HepG2 (cell line): ENCODE measurements around the gene AARS2. TPM values are rescaled to one million over a fixed set of nuclear protein-coding genes. Genes with fewer than 3 reads are reported as not detected.

ENCODE experiments used
- ATAC-seq: fragments of 200-7000 bp; cut with Tn5 transposase; 3 replicates; pipeline ENCODE4 v1.9.1; 2020; ENCODE audit warnings: mild to moderate bottlenecking, moderate library complexity
- BruUV-seq: library from RNA; stranded (reverse); fragments of 400-500 nt; replicated peaks from 2 replicates; lab custom pipeline; 2021; lab: Mats Ljungman, UMichigan
- CTCF ChIA-PET: fragments of 300-600 bp; formaldehyde crosslinking; extraction: SDS; loops from one replicate; lab custom pipeline; 2021; ENCODE audit warnings: low total read pairs, inconsistent platforms, low intra/inter-chr PET ratio; lab: Yijun Ruan, JAX
- POLR2A ChIA-PET: fragments of 350-600 bp; sonication (Branson Sonifier 250); formaldehyde crosslinking; loops from one replicate; lab custom pipeline; 2020; ENCODE audit warnings: antibody characterized with exemption, inconsistent platforms; lab: Yijun Ruan, JAX
- DNase-seq: peaks from one replicate; pipeline ENCODE4 v3.0.0-alpha.2; 2015; ENCODE audit warnings: low spot score
- FAIRE-seq: peaks from 3 replicates; lab custom pipeline; 2011; peaks lifted over from hg19 to GRCh38; lab: Jason Lieb, UNC
- H2AFZ ChIP-seq: one replicate; pipeline ENCODE4 v1.6.1; 2011; ENCODE audit warnings: low read length, inconsistent platforms
- H3K27ac ChIP-seq: fragments of 300-600 bp; 3 replicates; pipeline ENCODE4 v1.8.0; 2011; ENCODE audit warnings: mixed run types, mild to moderate bottlenecking, mixed read lengths, low read length, inconsistent platforms; ENCODE audit not compliant: insufficient read depth; ENCODE audit errors: extremely low read length
- H3K27me3 ChIP-seq, 2 experiments: fragments of 200-600 bp in 1 of 2; 2 replicates in 1 of 2; 3 replicates in 1 of 2; pipeline versions ENCODE4 v1.6.0 to v1.8.0; 2011; ENCODE audit warnings: low read length in 2 of 2, mild to moderate bottlenecking in 2 of 2, moderate library complexity in 2 of 2, inconsistent platforms in 1 of 2; ENCODE audit not compliant: insufficient read depth in 2 of 2, control insufficient read depth in 1 of 2
- H3K36me3 ChIP-seq, 2 experiments: fragments of 200-600 bp in 1 of 2; replicated peaks in 1 of 2; 2 replicates in 1 of 2; 3 replicates in 1 of 2; pipeline versions ENCODE4 v1.5.1 to v1.8.0; 2011; ENCODE audit warnings: low read length in 2 of 2, inconsistent platforms in 1 of 2; ENCODE audit not compliant: insufficient read depth in 2 of 2, control insufficient read depth in 1 of 2
- H3K4me1 ChIP-seq: 2 replicates; pipeline ENCODE4 v1.5.1; 2012; ENCODE audit warnings: low read length, inconsistent platforms; ENCODE audit not compliant: insufficient read depth
- H3K4me2 ChIP-seq: 2 replicates; pipeline ENCODE4 v1.6.0; 2011; ENCODE audit warnings: low read depth, low read length, inconsistent platforms
- H3K4me3 ChIP-seq, 3 experiments: fragments of 200-600 bp in 1 of 3; sonication (generic), shearing (Covaris generic) in 1 of 3; replicated peaks in 1 of 3; 2 replicates each; pipeline ENCODE4 v1.5.1; 2011 to 2016; ENCODE audit warnings: low read length in 3 of 3, inconsistent platforms in 2 of 3, low read depth in 2 of 3, mild to moderate bottlenecking in 2 of 3, control low read depth in 1 of 3, mixed read lengths in 1 of 3; ENCODE audit not compliant: insufficient read depth in 1 of 3
- H3K79me2 ChIP-seq: one replicate; pipeline ENCODE4 v1.6.1; 2011; ENCODE audit warnings: low read length, inconsistent platforms; ENCODE audit not compliant: insufficient read depth
- H3K9ac ChIP-seq: 2 replicates; pipeline ENCODE4 v1.6.0; 2011; ENCODE audit warnings: mild to moderate bottlenecking, low read depth, low read length, inconsistent platforms; ENCODE audit not compliant: insufficient read depth
- H3K9me3 ChIP-seq: 2 replicates; pipeline ENCODE4 v1.5.1; 2012; ENCODE audit warnings: mild to moderate bottlenecking, low read length
- H4K20me1 ChIP-seq: 2 replicates; pipeline ENCODE4 v1.6.0; 2011; ENCODE audit warnings: inconsistent platforms, mild to moderate bottlenecking, low read length, moderate library complexity; ENCODE audit not compliant: insufficient read depth
- HDAC1 ChIP-seq: sonication (generic); formaldehyde crosslinking; IDR thresholded peaks from 2 replicates; pipeline ENCODE4 v1.5.1; 2020; ENCODE audit warnings: mild to moderate bottlenecking, missing genetic modification reagents
- IRF2 ChIP-seq: IDR thresholded peaks from 2 replicates; pipeline ENCODE4 v1.6.1; 2018; ENCODE audit warnings: missing genetic modification reagents, missing compliant biosample characterization
- IRX3 ChIP-seq: sonication (generic); formaldehyde crosslinking; IDR thresholded peaks from 2 replicates; pipeline ENCODE4 v1.8.1; 2023; ENCODE audit warnings: mild to moderate bottlenecking, low read depth, missing genetic modification reagents, borderline replicate concordance
- KLF15 ChIP-seq: sonication (generic); formaldehyde crosslinking; IDR thresholded peaks from 2 replicates; pipeline ENCODE4 v1.8.1; 2023; ENCODE audit warnings: borderline replicate concordance, mild to moderate bottlenecking, inconsistent platforms, missing genetic modification reagents, mixed read lengths
- MAFK ChIP-seq, 2 experiments: IDR thresholded peaks in 1 of 2; conservative IDR thresholded peaks in 1 of 2; 2 replicates each; pipeline ENCODE4 v1.6.1; 2011; ENCODE audit warnings: improper control_type of control experiment in 2 of 2, low read length in 2 of 2
- MXD4 ChIP-seq: IDR thresholded peaks from 2 replicates; pipeline ENCODE4 v1.6.1; 2016; ENCODE audit warnings: mild to moderate bottlenecking, missing biosample characterization, missing genetic modification reagents
- ZMYM3 ChIP-seq: sonication (generic); formaldehyde crosslinking; IDR thresholded peaks from 2 replicates; pipeline ENCODE4 v1.5.1; 2020; ENCODE audit warnings: mild to moderate bottlenecking, missing genetic modification reagents
- ZNF138 ChIP-seq: sonication (generic); formaldehyde crosslinking; IDR thresholded peaks from 2 replicates; pipeline ENCODE4 v1.5.0; 2020; ENCODE audit warnings: mild to moderate bottlenecking, low read depth, missing genetic modification reagents
- ZNF382 ChIP-seq: sonication (generic); formaldehyde crosslinking; IDR thresholded peaks from 2 replicates; pipeline ENCODE4 v1.5.0; 2020; ENCODE audit warnings: missing genetic modification reagents, mild to moderate bottlenecking, borderline replicate concordance
- ZNF550 ChIP-seq: sonication (generic); formaldehyde crosslinking; IDR thresholded peaks from 2 replicates; pipeline ENCODE4 v1.4.0; 2020; ENCODE audit warnings: mild to moderate bottlenecking, missing genetic modification reagents, borderline replicate concordance
- ZNF589 ChIP-seq: sonication (generic); formaldehyde crosslinking; conservative IDR thresholded peaks from 2 replicates; pipeline ENCODE4 v1.8.0; 2022; ENCODE audit warnings: mild to moderate bottlenecking, moderate library complexity, missing genetic modification reagents
- ZNF614 ChIP-seq: IDR thresholded peaks from 2 replicates; pipeline ENCODE4 v1.6.1; 2018; ENCODE audit warnings: missing biosample characterization, missing genetic modification reagents, inconsistent platforms, borderline replicate concordance
- ZNF749 ChIP-seq: sonication (generic); formaldehyde crosslinking; IDR thresholded peaks from 2 replicates; pipeline ENCODE4 v1.8.0; 2022; ENCODE audit warnings: mild to moderate bottlenecking, missing genetic modification reagents, moderate library complexity, borderline replicate concordance
- ZNF780A ChIP-seq: sonication (generic); formaldehyde crosslinking; IDR thresholded peaks from 2 replicates; pipeline ENCODE4 v1.8.0; 2022; ENCODE audit warnings: mild to moderate bottlenecking, missing genetic modification reagents, moderate library complexity
- WGBS: methylation state at CpG from one replicate; pipeline ENCODE4 v1.1.6; 2017; ENCODE audit warnings: low lambda C conversion rate; 5-methylcytosine and 5-hydroxymethylcytosine counted together
- in situ Hi-C: cut with HindIII; loops from 2 replicates; pipeline ENCODE4 v1.10.0; 2017; ENCODE audit warnings: low pct_unique_long_range_greater_than_20kb; ENCODE audit not compliant: extremely low pct_ligation_motif_present
- intact Hi-C: fragments of 100-400 bp; cut with micrococcal nuclease; formaldehyde crosslinking; loops from one replicate; pipeline ENCODE4 v1.10.0; 2022; ENCODE audit not compliant: unreplicated experiment
- polyA plus RNA-seq, 8 experiments: library from polyadenylated mRNA; depleted of rRNA in 3 of 8; stranded (reverse) in 7 of 8; unstranded in 1 of 8; fragments of >200 nt; fragmentation: Illumina TruSeq in 4 of 8; extraction: Trizol in 4 of 8; gene quantifications; 2 replicates each; pipeline versions ENCODE4 v1.2.1 to v1.2.3, GENCODE V29; 2011 to 2016; ENCODE audit warnings: low read depth in 4 of 8, missing spikeins in 1 of 8, mixed read lengths in 1 of 8; ENCODE audit not compliant: insufficient read depth in 1 of 8
- total RNA-seq, 5 experiments: library from RNA; depleted of rRNA; stranded (reverse); fragments of >200 nt; fragmentation: Illumina TruSeq; extraction: Trizol; gene quantifications; 2 replicates each; pipeline ENCODE4 v1.2.3, GENCODE V29; 2016; ENCODE audit warnings: low read depth in 1 of 5
- TF ChIP-seq, protein P1 (sequence below): IDR thresholded peaks from 2 replicates; pipeline ENCODE4 v1.6.1; 2018; ENCODE audit warnings: missing genetic modification reagents, mild to moderate bottlenecking, missing compliant biosample characterization
- TF ChIP-seq, protein P2 (sequence below): sonication (generic); formaldehyde crosslinking; IDR thresholded peaks from 2 replicates; pipeline ENCODE4 v1.5.1; 2020; ENCODE audit warnings: missing genetic modification reagents, mild to moderate bottlenecking, borderline replicate concordance

The AARS2 gene
- total and polyA plus RNA-seq, 2 of the 13 experiments (the other 11 are each of a cell fraction or from before 2014, with no cell fraction given) = 7.5 to 24.1 TPM

DNA sequence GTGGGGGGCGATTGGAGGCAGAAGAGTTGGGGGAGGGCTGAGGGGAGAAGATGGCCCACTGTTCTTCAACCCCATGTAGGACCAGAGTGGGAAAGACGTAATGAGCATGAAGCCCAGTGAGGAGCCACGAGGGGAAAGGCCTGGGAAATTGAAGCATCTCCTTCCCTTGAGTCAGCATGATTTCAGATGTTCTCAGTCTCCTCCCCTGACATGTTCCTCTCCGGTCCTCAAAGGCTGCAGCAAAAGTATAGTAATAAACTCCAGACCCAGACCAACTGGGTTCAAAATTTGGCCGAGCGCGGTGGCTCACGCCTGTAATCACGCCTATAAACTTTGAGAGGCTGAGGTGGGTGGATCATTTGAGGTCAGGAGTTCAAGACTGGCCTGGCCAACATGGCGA is 45.9 kb downstream of the AARS2 start:
- no peak for FAIRE-seq
- ATAC-seq = no peak
- H4K20me1 ChIP-seq = no peaks in the 10 kb centered on the region
- no peak for DNase-seq
- no peak overlapping the region for H2AFZ ChIP-seq
- 31% methylated on average over 10 of the region's 10 CpGs for WGBS
- peaks cover 9 to 34% of the 10 kb centered on the region in 2 experiments; a peak in 4 of 5 replicates for H3K27me3 ChIP-seq
- no peaks in the 10 kb centered on the region for H3K9me3 ChIP-seq
- ChIA-PET POLR2A (interaction anchor here (1.8 to 2.0 kb wide), 2 partner anchors 10 to 20 kb away, joined by 7 to 10 read pairs; partner anchors contain the start of genes HSP90AB1 and SLC35B2), CTCF (interaction anchor here (2.3 to 4.3 kb wide), 2 partner anchors 37 to 70 kb away, joined by 37 to 65 read pairs; no protein-coding TSS in a partner anchor)
- H3K79me2 ChIP-seq = peaks cover 18% of the 10 kb centered on the region
- intact Hi-C loops (no loop called here), in situ Hi-C loops (loop anchor here (5.0 kb wide), 1 partner anchor 45 kb away; the partner anchor contains the start of gene AARS2)
- peaks cover 38% of the 10 kb centered on the region for H3K4me1 ChIP-seq
- no peak overlapping the region for H3K9ac ChIP-seq
- H3K4me2 ChIP-seq = no peak overlapping the region
- TF ChIP-seq ZNF749 (CRISPR knock-in tag) (no peak), HDAC1 (CRISPR knock-in tag) (no peak), ZNF382 (CRISPR knock-in tag) (no peak), KLF15 (no peak), ZMYM3 (CRISPR knock-in tag) (no peak), ZNF614 (no peak), MAFK (conservative IDR thresholded peaks at IDR 0.05 in 1 of 2, IDR thresholded peaks at IDR 0.05 in 1 of 2; ENCODE audit: low read length in 2 of 2) (no peak), ZNF138 (CRISPR knock-in tag) (no peak), MXD4 (CRISPR knock-in tag) (no peak), IRF2 (CRISPR knock-in tag) (no peak), ZNF550 (CRISPR knock-in tag) (no peak), ZNF589 (CRISPR knock-in tag) (no peak), IRX3 (CRISPR knock-in tag) (no peak), ZNF780A (CRISPR knock-in tag) (no peak)
- TF ChIP-seq, protein P1, sequence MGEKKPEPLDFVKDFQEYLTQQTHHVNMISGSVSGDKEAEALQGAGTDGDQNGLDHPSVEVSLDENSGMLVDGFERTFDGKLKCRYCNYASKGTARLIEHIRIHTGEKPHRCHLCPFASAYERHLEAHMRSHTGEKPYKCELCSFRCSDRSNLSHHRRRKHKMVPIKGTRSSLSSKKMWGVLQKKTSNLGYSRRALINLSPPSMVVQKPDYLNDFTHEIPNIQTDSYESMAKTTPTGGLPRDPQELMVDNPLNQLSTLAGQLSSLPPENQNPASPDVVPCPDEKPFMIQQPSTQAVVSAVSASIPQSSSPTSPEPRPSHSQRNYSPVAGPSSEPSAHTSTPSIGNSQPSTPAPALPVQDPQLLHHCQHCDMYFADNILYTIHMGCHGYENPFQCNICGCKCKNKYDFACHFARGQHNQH = no peak
- TF ChIP-seq, protein P2, sequence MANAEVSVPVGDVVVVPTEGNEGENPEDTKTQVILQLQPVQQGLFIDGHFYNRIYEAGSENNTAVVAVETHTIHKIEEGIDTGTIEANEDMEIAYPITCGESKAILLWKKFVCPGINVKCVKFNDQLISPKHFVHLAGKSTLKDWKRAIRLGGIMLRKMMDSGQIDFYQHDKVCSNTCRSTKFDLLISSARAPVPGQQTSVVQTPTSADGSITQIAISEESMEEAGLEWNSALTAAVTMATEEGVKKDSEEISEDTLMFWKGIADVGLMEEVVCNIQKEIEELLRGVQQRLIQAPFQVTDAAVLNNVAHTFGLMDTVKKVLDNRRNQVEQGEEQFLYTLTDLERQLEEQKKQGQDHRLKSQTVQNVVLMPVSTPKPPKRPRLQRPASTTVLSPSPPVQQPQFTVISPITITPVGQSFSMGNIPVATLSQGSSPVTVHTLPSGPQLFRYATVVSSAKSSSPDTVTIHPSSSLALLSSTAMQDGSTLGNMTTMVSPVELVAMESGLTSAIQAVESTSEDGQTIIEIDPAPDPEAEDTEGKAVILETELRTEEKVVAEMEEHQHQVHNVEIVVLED (CRISPR knock-in tag) = no peak
- no peak overlapping the region for H3K4me3 ChIP-seq
- no TSS peak for BruUV-seq
- no peak overlapping the region for H3K27ac ChIP-seq
- H3K36me3 ChIP-seq = peaks cover 0 to 3% of the 10 kb centered on the region in 2 experiments; a peak in 2 of 5 replicates
